ENCODE results near the gene BRD2. TPM values are rescaled to one million over a fixed set of nuclear protein-coding genes. Genes with fewer than 3 reads are reported as not detected.

BRD2 gene
- total RNA-seq, 1 experiment from 2014 or later: 144 TPM

GRCh38 chr6:32971581-32972352 is 3.4 kb downstream of the BRD2 start:
- peak; percentile 99 for DNase-seq (ENCODE audit: low spot score)

- DNase-seq (ENCODE audit: low spot score): no peak
Measured at GRCh38 chr6:32972353-32973143, 4.2 kb downstream of the BRD2 start.

GRCh38 chr6:32973144-32974015 is 5.0 kb downstream of the BRD2 start:
- DNase-seq (ENCODE audit: low spot score): peak; percentile 54

GRCh38 chr6:32974016-32974333 is 5.6 kb downstream of the BRD2 start:
- peak; percentile 51 for DNase-seq (ENCODE audit: low spot score)

GRCh38 chr6:32974541-32975308 is 6.3 kb downstream of the BRD2 start:
- no peak for DNase-seq (ENCODE audit: low spot score)

- no peak for DNase-seq (ENCODE audit: low spot score)
Measured at GRCh38 chr6:32975886-32976285, 7.5 kb downstream of the BRD2 start.

- DNase-seq (ENCODE audit: low spot score): no peak
Measured at GRCh38 chr6:32976334-32977069, 8.1 kb downstream of the BRD2 start.

- DNase-seq (ENCODE audit: low spot score): no peak
Measured at GRCh38 chr6:32977272-32977952, 9.0 kb downstream of the BRD2 start.

GRCh38 chr6:32977953-32978324 is 9.5 kb downstream of the BRD2 start:
- DNase-seq (ENCODE audit: low spot score): no peak

- DNase-seq (ENCODE audit: low spot score): no peak
Measured at GRCh38 chr6:32979720-32980487, 11.5 kb downstream of the BRD2 start.

- DNase-seq (ENCODE audit: low spot score): no peak
Measured at GRCh38 chr6:32980488-32981038, 12.2 kb downstream of the BRD2 start.

- DNase-seq (ENCODE audit: low spot score): peak; percentile 46
Measured at GRCh38 chr6:32982084-32982701, 13.8 kb downstream of the BRD2 start.

- DNase-seq (ENCODE audit: low spot score): peak; percentile 21
Measured at GRCh38 chr6:32982702-32983492, 14.5 kb downstream of the BRD2 start.

GRCh38 chr6:32983493-32983848 is 15.1 kb downstream of the BRD2 start:
- no peak for DNase-seq (ENCODE audit: low spot score)

GRCh38 chr6:32983964-32984621 is 15.7 kb downstream of the BRD2 start:
- no peak for DNase-seq (ENCODE audit: low spot score)

GRCh38 chr6:32984622-32985389 is 16.4 kb downstream of the BRD2 start:
- peak; percentile 97 for DNase-seq (ENCODE audit: low spot score)
